Activated T-helper 2 cell treated with anti-CD3 and anti-CD28 coated beads, Interferon-gamma antibody, Interleukin-2, Interleukin-4, amounts not matched to agents 10 μg/mL and 5 μg/mL and 100 μg/mL, durations not matched to agents 14 hours and 24 hours and 36 hours (primary cell): ENCODE measurements around the gene MS4A18. TPM values are rescaled to one million over a fixed set of nuclear protein-coding genes. Genes with fewer than 3 reads are reported as not detected.

Experiments used
- DNase-seq: peaks from one replicate; pipeline ENCODE4 v3.0.0; 2021; ENCODE audit warnings: low spot score
- H3K27ac Mint-ChIP-seq: one replicate; pipeline ENCODE4 v1.8.0; 2021; ENCODE audit warnings: mixed read lengths
- H3K27me3 Mint-ChIP-seq: one replicate; pipeline ENCODE4 v1.8.0; 2021; ENCODE audit warnings: low read depth, mixed read lengths
- H3K36me3 Mint-ChIP-seq: one replicate; pipeline ENCODE4 v1.8.0; 2021; ENCODE audit warnings: low read depth, mixed read lengths
- H3K4me1 Mint-ChIP-seq: one replicate; pipeline ENCODE4 v1.8.0; 2021; ENCODE audit warnings: low read depth, mixed read lengths
- H3K4me3 Mint-ChIP-seq: one replicate; pipeline ENCODE4 v1.8.0; 2021; ENCODE audit warnings: low read depth, mild to moderate bottlenecking, moderate library complexity, mixed read lengths
- H3K9me3 Mint-ChIP-seq: one replicate; pipeline ENCODE4 v1.8.0; 2021; ENCODE audit warnings: mixed read lengths
- intact Hi-C: fragments of 100-400 bp; cut with micrococcal nuclease; formaldehyde crosslinking; loops from one replicate; pipeline ENCODE4 v1.15.1; 2023
- total RNA-seq: library from RNA; stranded (reverse); gene quantifications from 2 replicates; pipeline ENCODE4 v1.2.3, GENCODE V29; 2022

MS4A18 gene
- total RNA-seq, 1 donor from 2014 or later = not detected

DNA sequence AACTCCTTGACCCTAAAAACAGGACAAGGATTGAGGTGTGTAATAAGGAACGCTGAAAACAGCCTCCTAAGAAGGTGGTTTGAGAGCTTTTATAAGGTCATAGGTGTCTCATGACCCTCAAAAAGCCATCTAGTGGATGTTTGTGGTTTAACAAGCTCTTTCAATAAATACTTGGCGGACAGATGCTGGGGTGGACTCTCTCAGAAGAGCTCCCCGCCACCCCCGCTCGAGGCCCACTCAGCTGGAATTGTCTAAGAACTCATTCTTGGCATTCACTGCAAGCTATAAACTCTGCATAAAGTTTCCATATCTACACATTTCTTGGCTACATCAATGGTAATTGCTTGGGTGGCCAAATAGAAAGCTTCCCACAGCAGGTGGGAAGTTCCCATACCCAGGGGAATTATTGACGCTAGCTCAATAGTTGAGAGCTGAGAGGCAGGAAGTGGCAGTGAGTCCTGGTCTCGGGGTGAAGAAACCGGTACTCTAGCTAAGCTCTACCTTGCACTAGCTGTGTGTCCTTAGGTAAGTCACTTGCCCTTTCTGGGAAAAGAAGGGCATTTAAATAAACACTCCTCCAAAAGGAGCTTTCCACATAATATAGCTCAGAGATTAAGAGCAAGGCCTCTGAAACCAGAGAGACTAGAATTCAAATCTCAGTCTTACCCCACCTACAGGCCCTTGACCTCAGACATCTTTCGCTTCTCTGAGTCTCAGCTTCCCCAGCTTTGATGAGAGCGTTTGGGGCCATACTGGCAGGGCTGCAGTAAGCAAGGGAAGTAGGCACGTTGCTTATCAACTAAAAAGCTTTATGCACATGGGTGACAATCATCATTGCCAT lies 38.6 kb downstream of the MS4A18 start:
- Mint-ChIP-seq H3K4me3 (no peak overlapping the region), H3K9me3 (no peaks in the 10 kb centered on the region), H3K27ac (no peak overlapping the region), H3K36me3 (no peaks in the 10 kb centered on the region), H3K27me3 (peaks cover 27% of the 10 kb centered on the region), H3K4me1 (peaks cover 12% of the 10 kb centered on the region)
- DNase-seq = no peak
- intact Hi-C loops = no loop called here

DNA sequence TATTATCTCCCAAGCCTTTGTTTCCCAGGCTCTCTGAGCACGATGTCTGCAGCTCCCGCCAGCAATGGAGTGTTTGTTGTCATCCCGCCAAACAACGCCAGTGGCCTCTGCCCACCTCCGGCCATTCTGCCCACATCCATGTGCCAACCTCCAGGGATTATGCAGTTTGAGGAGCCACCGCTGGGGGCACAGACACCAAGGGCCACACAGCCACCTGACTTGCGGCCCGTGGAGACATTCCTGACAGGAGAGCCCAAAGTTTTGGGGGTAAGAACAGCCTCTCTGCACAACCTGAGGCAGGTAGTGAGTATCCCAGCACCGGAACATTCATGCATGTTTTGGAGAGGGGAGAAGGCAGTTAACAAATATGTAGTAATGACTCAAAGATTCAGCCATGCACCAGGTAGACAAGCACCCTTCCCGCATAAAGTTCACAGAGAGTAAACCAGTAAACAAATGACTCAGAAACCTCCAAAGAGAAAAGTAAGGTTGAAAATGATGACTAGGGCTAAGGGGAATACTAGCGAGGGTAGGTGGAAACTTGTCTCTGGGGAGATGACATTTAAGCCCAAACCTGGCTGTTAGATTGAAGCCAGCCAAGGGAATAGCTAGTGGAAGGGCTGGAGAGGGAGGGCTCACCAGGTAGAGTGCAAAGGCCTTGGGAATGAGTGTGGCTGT lies 39.3 kb downstream of the MS4A18 start:
- no peaks in the 10 kb centered on the region for H3K9me3 Mint-ChIP-seq
- H3K27ac Mint-ChIP-seq = no peak overlapping the region
- H3K4me3 Mint-ChIP-seq = no peak overlapping the region
- H3K36me3 Mint-ChIP-seq = no peaks in the 10 kb centered on the region
- no peak for DNase-seq
- peaks cover 12% of the 10 kb centered on the region for H3K4me1 Mint-ChIP-seq
- intact Hi-C loops = no loop called here
- peaks cover 24% of the 10 kb centered on the region for H3K27me3 Mint-ChIP-seq

DNA sequence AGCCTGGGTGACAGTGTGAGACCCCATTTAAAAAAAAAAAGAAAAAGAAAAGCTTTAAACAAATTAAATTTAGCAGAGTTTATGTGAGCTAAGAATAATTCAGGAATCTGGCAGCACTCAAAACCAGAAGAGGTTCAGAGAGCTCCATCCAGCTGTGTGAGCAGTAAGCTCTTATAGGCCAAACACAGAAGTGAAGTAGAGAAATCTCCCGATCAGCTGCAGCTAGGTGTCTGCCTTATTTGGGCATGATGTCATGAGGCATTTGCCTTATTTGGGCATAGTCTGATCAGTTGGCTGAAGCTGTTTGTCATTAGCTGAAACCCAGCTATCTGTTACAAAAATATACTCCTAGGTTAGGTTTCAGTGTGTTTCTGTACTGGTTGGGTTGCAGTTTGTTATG lies 40.4 kb downstream of the MS4A18 start:
- Mint-ChIP-seq H3K27me3 (peaks cover 15% of the 10 kb centered on the region), H3K27ac (no peak overlapping the region), H3K4me1 (peaks cover 12% of the 10 kb centered on the region), H3K36me3 (no peaks in the 10 kb centered on the region), H3K9me3 (no peaks in the 10 kb centered on the region), H3K4me3 (no peak overlapping the region)
- DNase-seq = no peak
- intact Hi-C loops = no loop called here

DNA sequence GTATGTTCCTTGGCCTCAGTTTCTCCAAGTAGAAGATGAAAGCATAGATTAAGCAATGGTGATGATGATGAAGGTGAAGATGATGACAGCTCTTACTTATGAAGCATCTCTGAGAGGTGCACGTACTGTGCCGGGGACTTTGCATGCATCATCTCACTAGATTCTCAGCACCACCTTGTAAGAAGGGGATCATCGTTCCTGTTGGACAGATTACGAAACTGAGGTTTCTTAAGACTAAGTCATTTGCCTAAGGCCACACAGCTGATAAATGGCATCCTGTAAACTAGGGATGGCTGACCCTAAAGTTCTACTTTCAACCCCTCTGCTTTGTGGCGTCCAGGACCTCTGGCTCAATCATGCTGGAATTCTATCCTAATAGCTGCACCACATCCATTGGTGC lies 40.8 kb downstream of the MS4A18 start:
- Mint-ChIP-seq H3K27ac (no peak overlapping the region), H3K27me3 (peaks cover 10% of the 10 kb centered on the region), H3K9me3 (no peaks in the 10 kb centered on the region), H3K4me3 (no peak overlapping the region), H3K4me1 (peaks cover 12% of the 10 kb centered on the region), H3K36me3 (no peaks in the 10 kb centered on the region)
- intact Hi-C loops = no loop called here
- DNase-seq = no peak

DNA sequence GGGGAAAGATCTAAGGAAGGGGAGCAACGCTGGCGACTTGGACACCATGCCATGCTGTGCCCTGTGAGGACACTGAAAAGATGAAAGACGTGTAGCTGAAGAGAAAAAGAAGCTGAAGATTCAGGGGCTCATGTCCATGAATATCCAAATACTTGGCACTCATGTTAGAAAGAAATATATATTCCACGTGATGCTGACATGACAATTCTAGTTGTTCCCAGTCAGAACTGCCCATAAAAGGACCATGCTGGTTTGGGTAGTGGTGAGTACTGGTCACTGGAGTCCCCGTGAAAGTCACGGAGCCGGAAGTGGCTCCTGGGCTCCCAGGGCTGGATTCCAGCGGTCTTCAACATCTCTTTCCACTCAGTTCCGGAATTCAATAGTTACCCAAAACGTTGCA lies 42.0 kb downstream of the MS4A18 start:
- Mint-ChIP-seq H3K27ac (no peak overlapping the region), H3K36me3 (no peaks in the 10 kb centered on the region), H3K4me3 (no peak overlapping the region), H3K9me3 (no peaks in the 10 kb centered on the region), H3K4me1 (peaks cover 12% of the 10 kb centered on the region), H3K27me3 (peaks cover 5% of the 10 kb centered on the region)
- no peak for DNase-seq
- intact Hi-C loops = no loop called here

DNA sequence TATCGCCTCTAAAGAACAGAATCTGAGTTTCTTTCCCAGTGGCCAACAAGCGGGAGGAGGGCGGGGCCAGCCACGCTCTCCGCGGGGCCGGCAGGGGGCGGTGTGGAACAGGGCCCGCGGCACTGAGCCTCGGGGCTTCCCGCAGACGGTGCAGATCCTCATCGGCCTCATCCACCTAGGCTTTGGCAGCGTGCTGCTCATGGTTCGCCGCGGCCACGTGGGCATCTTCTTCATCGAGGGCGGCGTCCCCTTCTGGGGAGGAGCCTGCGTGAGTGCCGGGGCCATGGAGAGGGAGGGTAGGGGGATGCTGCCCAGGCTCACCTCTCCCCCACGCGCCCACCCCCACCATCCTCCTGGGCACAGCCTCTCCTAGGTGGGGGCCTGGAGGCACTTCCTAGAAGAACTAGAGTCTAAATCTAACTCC lies 42.9 kb downstream of the MS4A18 start:
- H3K27ac Mint-ChIP-seq = no peak overlapping the region
- no peak for DNase-seq
- H3K4me3 Mint-ChIP-seq = no peak overlapping the region
- H3K4me1 Mint-ChIP-seq = peaks cover 12% of the 10 kb centered on the region
- intact Hi-C loops = no loop called here
- H3K9me3 Mint-ChIP-seq = no peaks in the 10 kb centered on the region
- H3K27me3 Mint-ChIP-seq = peaks cover 2% of the 10 kb centered on the region
- no peaks in the 10 kb centered on the region for H3K36me3 Mint-ChIP-seq

DNA sequence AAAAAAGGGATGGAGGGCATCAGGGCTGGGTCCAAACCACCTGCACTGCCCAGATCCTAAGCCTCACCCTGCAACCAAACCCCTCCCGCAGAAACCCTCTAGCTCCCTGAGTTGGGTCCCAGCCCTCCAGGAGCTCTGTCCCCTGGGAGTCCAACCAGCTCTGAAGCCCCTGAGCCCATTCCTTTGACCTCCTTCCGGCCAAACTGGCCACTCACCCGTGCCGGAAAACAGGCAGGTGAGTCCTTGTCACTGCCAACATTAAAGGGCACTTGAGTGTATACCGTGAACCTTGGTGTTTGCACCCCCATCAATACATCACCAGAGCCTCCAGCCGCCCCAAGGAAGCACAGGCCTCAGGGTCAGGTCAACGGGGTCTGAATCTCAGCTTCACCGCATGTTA lies 43.7 kb downstream of the MS4A18 start:
- no peak overlapping the region for H3K27ac Mint-ChIP-seq
- no peak overlapping the region for H3K4me3 Mint-ChIP-seq
- intact Hi-C loops = no loop called here
- H3K4me1 Mint-ChIP-seq = peaks cover 10% of the 10 kb centered on the region
- H3K9me3 Mint-ChIP-seq = no peaks in the 10 kb centered on the region
- no peak for DNase-seq
- H3K27me3 Mint-ChIP-seq = peaks cover 2% of the 10 kb centered on the region
- no peaks in the 10 kb centered on the region for H3K36me3 Mint-ChIP-seq

DNA sequence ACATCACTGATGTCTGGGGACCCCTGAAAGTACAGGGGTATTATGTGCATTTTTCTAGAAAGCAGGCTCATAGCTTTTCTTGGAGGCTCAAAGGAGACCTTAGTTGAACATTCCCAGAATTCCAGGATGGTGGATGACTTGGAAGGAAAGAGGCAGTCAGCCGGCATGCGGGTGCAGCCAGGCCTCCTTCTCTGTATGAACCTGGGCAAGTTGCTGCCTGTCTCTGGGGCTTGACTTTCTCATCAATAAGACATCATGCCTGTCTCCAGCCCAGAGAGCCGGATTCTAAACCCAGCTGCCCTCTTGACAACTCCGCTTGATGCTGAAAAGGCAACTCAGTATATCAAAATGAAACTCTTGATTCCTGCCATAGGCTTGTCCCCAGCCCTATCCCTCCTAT lies 44.8 kb downstream of the MS4A18 start:
- Mint-ChIP-seq H3K27ac (no peak overlapping the region), H3K27me3 (peaks cover 2% of the 10 kb centered on the region), H3K36me3 (no peaks in the 10 kb centered on the region), H3K9me3 (no peaks in the 10 kb centered on the region), H3K4me3 (no peak overlapping the region), H3K4me1 (peaks cover 6% of the 10 kb centered on the region)
- intact Hi-C loops = no loop called here
- no peak for DNase-seq

DNA sequence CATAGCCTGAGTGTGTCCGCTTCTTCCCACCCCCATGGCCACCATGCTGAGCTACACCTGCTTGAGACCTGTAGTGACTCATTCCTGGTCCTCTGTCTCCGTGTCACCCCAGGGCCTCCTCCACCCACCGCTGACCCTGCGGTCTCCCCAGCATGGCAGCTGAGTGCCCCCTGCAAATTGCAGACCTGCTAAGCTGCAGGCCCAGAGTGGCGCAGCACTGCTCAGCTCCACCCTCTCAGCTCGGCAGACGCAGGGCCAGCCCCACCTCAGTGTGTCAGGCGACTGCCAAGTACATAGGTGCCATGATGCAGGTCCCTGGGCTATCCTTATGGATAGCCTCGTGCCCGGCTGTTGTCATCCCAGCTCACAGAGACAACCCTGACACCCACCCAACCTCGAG lies 45.3 kb downstream of the MS4A18 start:
- Mint-ChIP-seq H3K36me3 (no peaks in the 10 kb centered on the region), H3K27me3 (peaks cover 4% of the 10 kb centered on the region), H3K4me3 (no peak overlapping the region), H3K4me1 (peaks cover 6% of the 10 kb centered on the region), H3K9me3 (no peaks in the 10 kb centered on the region), H3K27ac (no peak overlapping the region)
- no peak for DNase-seq
- intact Hi-C loops = no loop called here

DNA sequence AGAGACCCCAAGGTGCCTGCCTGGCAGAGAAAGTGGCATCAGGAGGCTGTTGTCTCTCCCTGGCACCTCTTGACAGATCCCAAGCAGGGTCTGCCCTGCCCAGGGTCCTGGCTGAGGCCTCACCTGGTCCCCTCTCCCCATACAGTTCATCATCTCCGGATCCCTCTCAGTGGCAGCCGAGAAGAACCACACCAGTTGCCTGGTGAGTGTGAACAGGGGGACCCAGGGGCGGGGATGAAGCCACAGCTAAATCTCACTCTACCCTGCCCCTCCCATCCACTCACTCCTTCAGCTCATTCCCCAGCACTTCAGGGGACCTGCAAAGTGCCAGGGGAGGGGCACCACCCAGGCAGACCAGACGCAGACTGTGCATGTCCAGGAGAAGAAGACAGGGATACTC lies 46.6 kb downstream of the MS4A18 start:
- no peak for DNase-seq
- Mint-ChIP-seq H3K27me3 (peaks cover 7% of the 10 kb centered on the region), H3K4me1 (peaks cover 3% of the 10 kb centered on the region), H3K4me3 (no peak overlapping the region), H3K27ac (no peak overlapping the region), H3K9me3 (no peaks in the 10 kb centered on the region), H3K36me3 (no peaks in the 10 kb centered on the region)
- intact Hi-C loops = no loop called here

DNA sequence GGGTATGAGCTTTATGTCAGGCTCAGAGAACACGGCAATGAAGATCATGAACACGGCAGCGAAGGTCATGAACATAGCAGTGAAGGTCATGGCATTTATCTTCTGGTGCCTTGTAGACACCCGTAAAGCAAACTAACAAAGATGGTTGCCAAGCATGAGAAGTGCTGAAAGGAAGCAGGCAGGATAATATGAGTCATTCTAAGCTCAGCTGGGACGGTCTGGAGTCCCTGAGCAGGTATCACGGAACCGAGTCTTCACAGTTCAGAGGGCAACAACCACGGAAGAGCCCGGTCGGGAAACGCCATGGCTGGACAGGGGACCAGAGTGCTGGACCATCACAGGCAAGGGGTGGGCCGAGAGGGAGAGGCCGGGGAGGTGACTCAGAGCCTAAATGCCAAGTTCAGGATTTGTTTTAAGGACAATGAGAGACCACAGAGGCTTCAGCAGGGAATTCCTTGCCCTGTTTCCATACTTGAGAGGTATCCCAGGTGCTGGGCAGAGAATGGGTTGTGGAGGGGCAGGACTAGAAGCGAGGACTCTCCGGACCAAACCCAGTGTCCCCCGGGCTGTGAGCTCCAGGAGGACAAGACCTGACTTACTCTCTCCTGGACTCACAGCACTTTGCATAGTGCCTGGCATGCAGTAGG lies 47.5 kb downstream of the MS4A18 start:
- Mint-ChIP-seq H3K9me3 (no peaks in the 10 kb centered on the region), H3K27ac (no peak overlapping the region), H3K4me1 (peaks cover 3% of the 10 kb centered on the region), H3K27me3 (peaks cover 6% of the 10 kb centered on the region), H3K4me3 (no peak overlapping the region), H3K36me3 (no peaks in the 10 kb centered on the region)
- intact Hi-C loops = no loop called here
- no peak for DNase-seq

DNA sequence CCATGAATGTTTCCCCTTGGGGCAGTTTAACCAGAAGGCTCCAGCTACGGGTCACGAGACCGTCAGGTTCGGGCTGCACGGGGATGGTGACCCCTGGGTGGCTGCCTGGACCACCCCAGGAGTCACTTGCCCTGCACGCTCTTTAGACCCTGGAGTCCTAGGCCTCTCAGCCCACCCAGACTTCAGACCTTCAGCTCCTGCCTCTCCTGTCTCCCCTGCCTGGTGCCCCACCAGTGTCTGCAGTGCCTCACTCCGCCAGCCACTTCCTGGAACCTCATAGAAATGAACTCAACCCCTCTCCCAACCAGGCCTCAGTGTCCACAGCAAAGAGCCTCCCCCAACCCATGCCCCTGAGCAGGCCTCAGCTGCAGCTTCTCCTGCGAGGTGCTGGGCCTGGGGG lies 48.1 kb downstream of the MS4A18 start:
- Mint-ChIP-seq H3K27me3 (peaks cover 10% of the 10 kb centered on the region), H3K4me3 (no peak overlapping the region), H3K27ac (no peak overlapping the region), H3K4me1 (peaks cover 3% of the 10 kb centered on the region), H3K9me3 (no peaks in the 10 kb centered on the region), H3K36me3 (no peaks in the 10 kb centered on the region)
- no peak for DNase-seq
- intact Hi-C loops = no loop called here

DNA sequence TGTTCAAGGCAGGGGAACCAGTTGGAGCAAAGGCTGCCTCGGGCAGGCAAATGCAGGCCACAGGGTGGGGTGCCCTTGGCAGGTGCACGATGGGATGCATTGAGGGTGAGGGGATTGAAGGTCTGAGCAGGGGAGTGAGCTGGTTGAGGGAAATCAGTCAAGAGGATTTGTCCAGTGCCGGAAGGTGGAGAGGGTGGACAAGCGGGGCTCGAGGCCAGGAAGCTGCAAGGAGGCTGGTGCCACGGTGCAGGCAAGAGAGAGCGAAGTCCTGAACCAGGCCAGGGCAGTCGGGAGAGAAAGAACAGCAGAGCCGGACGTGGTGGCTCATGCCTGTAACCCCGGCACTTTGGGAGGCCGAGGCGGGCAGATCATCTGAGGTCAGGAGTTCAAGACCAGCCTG lies 50.2 kb downstream of the MS4A18 start:
- H3K4me3 Mint-ChIP-seq = no peak overlapping the region
- peaks cover 20% of the 10 kb centered on the region for H3K27me3 Mint-ChIP-seq
- no peaks in the 10 kb centered on the region for H3K36me3 Mint-ChIP-seq
- no peak for DNase-seq
- intact Hi-C loops = loop anchor here (1.0 to 5.0 kb wide), 2 partner anchors 113 to 1217 kb away; no protein-coding TSS in a partner anchor
- H3K4me1 Mint-ChIP-seq = peaks cover 3% of the 10 kb centered on the region
- H3K9me3 Mint-ChIP-seq = no peaks in the 10 kb centered on the region
- H3K27ac Mint-ChIP-seq = no peak overlapping the region
